ENCODE measurements around the gene KRTAP20-3.

Gene KRTAP20-3

DNA sequence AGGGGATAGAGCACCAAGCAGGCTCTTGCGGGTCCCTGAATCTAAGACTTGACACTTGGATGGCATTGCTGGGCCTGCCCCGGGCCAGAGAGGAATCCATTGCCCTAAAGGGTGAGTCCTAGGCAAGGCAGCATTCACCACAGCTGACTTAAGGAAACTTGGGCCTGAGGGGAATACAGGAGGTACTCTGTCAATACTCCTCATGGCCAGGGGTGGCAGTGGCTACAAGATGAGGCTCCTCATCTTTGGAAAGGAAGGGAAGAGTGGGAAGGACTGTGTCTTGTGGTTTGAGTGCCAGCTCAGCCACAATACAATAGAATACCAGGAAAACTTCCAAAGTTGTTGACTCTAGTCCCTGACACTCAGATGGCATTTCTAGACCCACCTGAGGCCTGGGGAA, 36.7 kb upstream of the KRTAP20-3 start:
- no peaks in the 10 kb centered on the region for H3K9me2 ChIP-seq (replicated peaks; ENCODE audit: control insufficient read depth, low read length)
- no peak for TF ChIP-seq EZH2phosphoT487 (IDR thresholded peaks at IDR 0.05; ENCODE audit: borderline replicate concordance, low read length)
- TF ChIP-seq, protein P1, sequence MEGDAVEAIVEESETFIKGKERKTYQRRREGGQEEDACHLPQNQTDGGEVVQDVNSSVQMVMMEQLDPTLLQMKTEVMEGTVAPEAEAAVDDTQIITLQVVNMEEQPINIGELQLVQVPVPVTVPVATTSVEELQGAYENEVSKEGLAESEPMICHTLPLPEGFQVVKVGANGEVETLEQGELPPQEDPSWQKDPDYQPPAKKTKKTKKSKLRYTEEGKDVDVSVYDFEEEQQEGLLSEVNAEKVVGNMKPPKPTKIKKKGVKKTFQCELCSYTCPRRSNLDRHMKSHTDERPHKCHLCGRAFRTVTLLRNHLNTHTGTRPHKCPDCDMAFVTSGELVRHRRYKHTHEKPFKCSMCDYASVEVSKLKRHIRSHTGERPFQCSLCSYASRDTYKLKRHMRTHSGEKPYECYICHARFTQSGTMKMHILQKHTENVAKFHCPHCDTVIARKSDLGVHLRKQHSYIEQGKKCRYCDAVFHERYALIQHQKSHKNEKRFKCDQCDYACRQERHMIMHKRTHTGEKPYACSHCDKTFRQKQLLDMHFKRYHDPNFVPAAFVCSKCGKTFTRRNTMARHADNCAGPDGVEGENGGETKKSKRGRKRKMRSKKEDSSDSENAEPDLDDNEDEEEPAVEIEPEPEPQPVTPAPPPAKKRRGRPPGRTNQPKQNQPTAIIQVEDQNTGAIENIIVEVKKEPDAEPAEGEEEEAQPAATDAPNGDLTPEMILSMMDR (IDR thresholded peaks at IDR 0.05; ENCODE audit: low read depth, low read length, poor library complexity, severe bottlenecking), result no peak
- H3F3A ChIP-seq (ENCODE audit: control insufficient read depth, insufficient read depth), result no peaks in the 10 kb centered on the region
- H4K20me1 ChIP-seq (ENCODE audit: control insufficient read depth, insufficient read depth, low read depth, low read length), result no peaks in the 10 kb centered on the region
- no peak overlapping the region for H3K4me3 ChIP-seq (ENCODE audit: low read length)
- H3K27ac ChIP-seq (ENCODE audit: low read depth, low read length), result no peak overlapping the region
- no peaks in the 10 kb centered on the region for H3K79me2 ChIP-seq (ENCODE audit: control insufficient read depth, low read length)
- H3K27me3 ChIP-seq (ENCODE audit: control insufficient read depth, low read length), result no peaks in the 10 kb centered on the region
- no peaks in the 10 kb centered on the region for H3K4me1 ChIP-seq (ENCODE audit: control insufficient read depth, low read length)
- no peaks in the 10 kb centered on the region for H3K36me3 ChIP-seq (ENCODE audit: control insufficient read depth, low read length)
- no peak overlapping the region for H3K4me2 ChIP-seq (ENCODE audit: low read length)
- H3K9me3 ChIP-seq (ENCODE audit: control insufficient read depth, insufficient read depth, low read length), result no peaks in the 10 kb centered on the region

DNA sequence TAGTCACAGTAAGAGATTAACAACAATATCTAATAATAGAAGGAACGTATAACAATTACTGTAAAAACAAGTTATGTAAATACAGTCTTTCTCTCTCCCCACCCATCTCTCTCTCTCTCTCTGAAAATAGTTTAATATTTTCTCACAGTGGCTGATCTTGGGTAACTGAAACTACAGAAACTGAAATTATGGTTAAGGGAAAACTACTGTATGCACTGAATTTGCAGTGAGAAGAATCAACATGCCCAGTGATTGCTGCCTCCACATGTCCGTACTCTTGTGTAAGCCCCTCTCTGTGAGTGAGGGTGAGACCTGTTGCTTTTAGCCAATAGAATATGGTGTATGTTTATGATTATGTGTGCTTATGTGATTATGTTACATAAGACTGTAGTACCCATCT, 30.5 kb upstream of the KRTAP20-3 start:
- Histone ChIP-seq H3F3A (ENCODE audit: control insufficient read depth, insufficient read depth) (no peaks in the 10 kb centered on the region), H3K36me3 (ENCODE audit: control insufficient read depth, low read length) (no peaks in the 10 kb centered on the region), H3K4me1 (ENCODE audit: control insufficient read depth, low read length) (no peaks in the 10 kb centered on the region), H3K4me3 (ENCODE audit: low read length) (no peak overlapping the region), H3K27ac (ENCODE audit: low read depth, low read length) (no peak overlapping the region), H3K4me2 (ENCODE audit: low read length) (no peak overlapping the region), H3K9me3 (ENCODE audit: control insufficient read depth, insufficient read depth, low read length) (peaks cover 6% of the 10 kb centered on the region; the same call in 1 of the 2 replicates), H3K27me3 (ENCODE audit: control insufficient read depth, low read length) (no peaks in the 10 kb centered on the region), H3K9me2 (replicated peaks; ENCODE audit: control insufficient read depth, low read length) (no peaks in the 10 kb centered on the region), H4K20me1 (ENCODE audit: control insufficient read depth, insufficient read depth, low read depth, low read length) (no peaks in the 10 kb centered on the region), H3K79me2 (ENCODE audit: control insufficient read depth, low read length) (no peaks in the 10 kb centered on the region)
- TF ChIP-seq EZH2phosphoT487 (IDR thresholded peaks at IDR 0.05; ENCODE audit: borderline replicate concordance, low read length), result no peak
- TF ChIP-seq, protein P1 (IDR thresholded peaks at IDR 0.05; ENCODE audit: low read depth, low read length, poor library complexity, severe bottlenecking), result no peak

DNA sequence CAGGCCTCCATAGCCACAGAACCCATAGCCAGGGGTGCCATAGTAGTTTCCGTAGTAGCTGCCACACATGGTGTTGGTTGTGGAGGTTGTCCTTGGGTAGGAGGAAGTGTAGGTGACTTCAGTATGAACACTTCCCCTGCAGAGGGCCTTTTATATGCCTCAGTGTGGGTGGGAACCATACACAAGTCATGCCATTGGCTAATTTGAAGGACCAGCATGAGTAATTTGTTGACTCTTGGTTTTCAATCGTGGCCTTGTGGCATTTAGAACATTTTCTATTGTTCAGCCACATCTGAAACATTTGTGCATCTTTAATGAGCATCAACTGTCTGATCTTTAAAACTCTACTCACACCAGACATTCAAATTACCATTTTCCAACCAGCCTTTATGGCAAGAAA, 28.8 kb upstream of the KRTAP20-3 start, which contains the start of gene KRTAP6-1:
Gene KRTAP6-1 (minus strand): TSS at position 95 of the 400 bp plus-strand sequence. CDS start 26 bp downstream, at position 69.
- peaks cover 6% of the 10 kb centered on the region; the same call in 1 of the 2 replicates for H3K9me3 ChIP-seq (ENCODE audit: control insufficient read depth, insufficient read depth, low read length)
- no peaks in the 10 kb centered on the region for H3K79me2 ChIP-seq (ENCODE audit: control insufficient read depth, low read length)
- no peaks in the 10 kb centered on the region for H4K20me1 ChIP-seq (ENCODE audit: control insufficient read depth, insufficient read depth, low read depth, low read length)
- H3K9me2 ChIP-seq (replicated peaks; ENCODE audit: control insufficient read depth, low read length), result no peaks in the 10 kb centered on the region
- H3K36me3 ChIP-seq (ENCODE audit: control insufficient read depth, low read length), result no peaks in the 10 kb centered on the region
- H3K4me3 ChIP-seq (ENCODE audit: low read length), result no peak within 1 kb of the TSS
- no peaks in the 10 kb centered on the region for H3F3A ChIP-seq (ENCODE audit: control insufficient read depth, insufficient read depth)
- H3K27ac ChIP-seq (ENCODE audit: low read depth, low read length), result no peak within 1 kb of the TSS
- TF ChIP-seq, protein P1 (IDR thresholded peaks at IDR 0.05; ENCODE audit: low read depth, low read length, poor library complexity, severe bottlenecking), result no peak
- TF ChIP-seq EZH2phosphoT487 (IDR thresholded peaks at IDR 0.05; ENCODE audit: borderline replicate concordance, low read length), result no peak
- H3K4me1 ChIP-seq (ENCODE audit: control insufficient read depth, low read length), result no peaks in the 10 kb centered on the region
- H3K4me2 ChIP-seq (ENCODE audit: low read length), result no peak within 1 kb of the TSS
- no peaks in the 10 kb centered on the region for H3K27me3 ChIP-seq (ENCODE audit: control insufficient read depth, low read length)
